Measurements from ENCODE around the gene C3orf20.

DNA sequence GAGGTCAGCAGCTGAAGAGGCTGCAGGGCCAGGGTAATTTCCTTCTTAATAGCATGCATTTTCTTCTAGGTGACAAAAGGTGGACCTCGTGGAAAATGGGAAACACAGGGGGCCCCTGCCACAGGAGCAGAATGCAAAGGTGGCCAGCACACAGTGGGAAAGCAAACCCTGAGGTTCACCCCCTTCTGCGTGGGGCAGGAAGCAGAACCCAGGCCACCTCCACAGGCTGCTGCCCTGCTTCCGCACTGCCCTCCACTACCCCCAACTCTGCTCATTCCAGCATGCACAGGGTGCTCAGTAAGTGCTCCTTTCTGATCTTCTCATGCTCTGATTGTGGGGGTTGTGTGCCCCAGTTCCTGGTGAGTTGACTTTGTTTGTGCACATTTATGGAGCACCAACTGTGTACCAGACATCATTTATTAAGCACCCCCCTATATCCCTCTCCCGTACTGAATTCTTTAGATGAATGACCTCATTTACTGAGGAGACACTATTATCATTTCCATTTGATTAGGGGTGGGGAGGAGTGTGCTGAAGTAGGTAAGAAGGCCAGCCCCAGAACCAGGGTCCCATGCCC lies 131.1 kb downstream of the C3orf20 start:
- TF ChIP-seq CTCF (IDR thresholded peaks at IDR 0.05), result no peak
- TF ChIP-seq POLR2A (IDR thresholded peaks at IDR 0.05), result no peak

Measured in esophagus squamous epithelium (tissue), 4 donors.